ENCODE data around the gene KIAA0513. TPM values are rescaled to one million over a fixed set of nuclear protein-coding genes. Genes with fewer than 3 reads are reported as not detected.

The KIAA0513 gene
- total RNA-seq, 1 experiment from 2014 or later, result 6.6 TPM

DNA sequence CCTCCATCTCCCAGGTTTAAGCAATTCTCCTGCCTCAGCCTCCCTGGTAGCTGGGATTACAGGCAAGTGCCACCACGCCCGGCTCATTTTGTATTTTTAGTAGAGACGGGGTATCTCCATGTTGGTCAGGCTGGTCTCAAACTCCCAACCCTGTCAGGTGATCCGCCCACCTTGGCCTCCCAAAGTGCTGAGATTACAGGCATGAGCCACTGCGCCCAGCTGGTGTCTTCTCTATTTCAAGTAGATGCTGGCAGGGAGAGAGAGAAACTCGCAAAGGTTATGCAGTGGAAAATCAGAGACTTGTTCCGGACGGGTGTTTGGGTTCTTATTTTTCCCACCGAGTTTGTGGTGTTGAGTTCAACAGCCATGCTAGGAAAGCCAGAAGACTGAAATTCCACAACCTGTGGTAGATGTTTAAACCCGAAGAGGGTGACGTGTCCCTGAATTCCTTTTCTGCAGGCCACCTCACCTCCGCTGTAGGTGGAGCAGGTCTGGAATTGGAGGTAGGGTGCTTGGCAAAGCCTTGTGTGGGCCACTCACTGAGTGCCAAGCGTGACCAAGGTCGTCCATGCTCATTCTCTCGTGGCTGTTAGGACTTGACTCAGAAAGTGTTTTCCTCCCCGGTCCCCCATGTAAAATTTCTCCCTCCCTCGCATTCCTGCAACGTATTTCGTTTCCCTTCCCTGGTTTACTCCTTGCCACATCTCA lies 8.9 kb upstream of the KIAA0513 start:
- Histone ChIP-seq H3K9me3 (ENCODE audit: control insufficient read depth in 1 of 2, insufficient read depth in 1 of 2, low read depth in 1 of 2, low read length in 2 of 2) (no peaks in the 10 kb centered on the region), H3K4me2 (ENCODE audit: low read length) (no peak overlapping the region), H3K36me3 (ENCODE audit: control insufficient read depth in 1 of 2, insufficient read depth in 2 of 2, low read length in 2 of 2) (no peaks in the 10 kb centered on the region), H4K20me1 (ENCODE audit: insufficient read depth) (no peaks in the 10 kb centered on the region), H3K9ac (ENCODE audit: low read length) (no peak overlapping the region), H2AFZ (ENCODE audit: low read depth, low read length, poor library complexity, severe bottlenecking) (no peak overlapping the region), H3K9me2 (ENCODE audit: insufficient read depth) (no peaks in the 10 kb centered on the region), H3K79me2 (ENCODE audit: insufficient read depth, low read length) (no peaks in the 10 kb centered on the region), H3K27ac (ENCODE audit: low read depth, low read length) (no peak overlapping the region), H3K4me1 (ENCODE audit: control insufficient read depth in 1 of 2, insufficient read depth in 2 of 2, low read length in 2 of 2) (no peaks in the 10 kb centered on the region), H3K27me3 (ENCODE audit: insufficient read depth, low read length) (no peaks in the 10 kb centered on the region; the same call in 1 of the 2 replicates), H3K4me3 (replicated peaks in 1 of 2; ENCODE audit: low read depth in 1 of 2, low read length in 2 of 2) (no peak overlapping the region)
- ATAC-seq (no peak), DNase-seq (ENCODE audit: low read depth, low spot score) (no peak)
- no TSS peak for BruUV-seq (replicated peaks)
- ChIA-PET CTCF (no interaction called here), POLR2A (no interaction called here), RAD21 (ENCODE audit: low non-redundant PET in 1 of 2, low total read pairs in 2 of 2, uncharacterized antibody in 2 of 2, unreplicated experiment in 2 of 2) (no interaction called here)
- intact Hi-C loops (cut with micrococcal nuclease), result no loop called here
- TF ChIP-seq YY1 (IDR thresholded peaks at IDR 0.05; ENCODE audit: extremely low read depth, insufficient replicate concordance, low read depth, low read length) (no peak), CEBPB (IDR thresholded peaks at IDR 0.05; ENCODE audit: low read depth) (no peak), POLR2AphosphoS5 (IDR thresholded peaks at IDR 0.05; ENCODE audit: low read depth, low read length) (no peak), FOSL1 (IDR thresholded peaks at IDR 0.05; ENCODE audit: low read depth) (no peak), ZFX (IDR thresholded peaks at IDR 0.05) (no peak), CTCF (IDR thresholded peaks at IDR 0.05 in 2 of 3, conservative IDR thresholded peaks at IDR 0.05 in 1 of 3; ENCODE audit: borderline replicate concordance in 1 of 3, insufficient read depth in 1 of 3, low read depth in 2 of 3, low read length in 2 of 3) (no peak), EGR1 (IDR thresholded peaks at IDR 0.05; ENCODE audit: low read depth) (no peak), ELF1 (IDR thresholded peaks at IDR 0.05; ENCODE audit: borderline replicate concordance, low read depth) (no peak), REST (IDR thresholded peaks at IDR 0.05; ENCODE audit: low read depth) (no peak), SIN3A (IDR thresholded peaks at IDR 0.05; ENCODE audit: low read depth) (no peak), RAD21 (IDR thresholded peaks at IDR 0.05; ENCODE audit: low read depth) (no peak), EZH2phosphoT487 (IDR thresholded peaks at IDR 0.05; ENCODE audit: borderline replicate concordance) (no peak), POLR2A (IDR thresholded peaks at IDR 0.05; ENCODE audit: borderline replicate concordance, extremely low read depth, insufficient read depth, insufficient read length) (no peak), CBX3 (IDR thresholded peaks at IDR 0.05; ENCODE audit: low read depth) (no peak), JUND (IDR thresholded peaks at IDR 0.05) (no peak), SP1 (IDR thresholded peaks at IDR 0.05; ENCODE audit: low read depth) (no peak)
- TF ChIP-seq, protein P1, sequence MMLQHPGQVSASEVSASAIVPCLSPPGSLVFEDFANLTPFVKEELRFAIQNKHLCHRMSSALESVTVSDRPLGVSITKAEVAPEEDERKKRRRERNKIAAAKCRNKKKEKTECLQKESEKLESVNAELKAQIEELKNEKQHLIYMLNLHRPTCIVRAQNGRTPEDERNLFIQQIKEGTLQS (IDR thresholded peaks at IDR 0.05), result no peak
- TF ChIP-seq, protein P2, sequence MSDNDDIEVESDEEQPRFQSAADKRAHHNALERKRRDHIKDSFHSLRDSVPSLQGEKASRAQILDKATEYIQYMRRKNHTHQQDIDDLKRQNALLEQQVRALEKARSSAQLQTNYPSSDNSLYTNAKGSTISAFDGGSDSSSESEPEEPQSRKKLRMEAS (IDR thresholded peaks at IDR 0.05), result no peak
